KMS-11 (cell line): ENCODE data around the gene CCNF.
"Not testable (repeated sequence)": the region's sequence is repeated elsewhere in the genome, so short reads cannot be mapped to it uniquely, and the experiment has no call there.

ENCODE experiments used
- H2AFZ ChIP-seq: fragments of 200-600 bp; sonication (generic); 2 replicates; pipeline ENCODE4 v1.6.1; 2016; ENCODE audit warnings: antibody characterized with exemption, mixed run types, low read depth
- H3K27ac ChIP-seq: fragments of 200-600 bp; sonication (generic); 2 replicates; pipeline ENCODE4 v1.6.1; 2016; ENCODE audit warnings: mild to moderate bottlenecking, mixed run types
- H3K27me3 ChIP-seq: fragments of 200-600 bp; sonication (generic); 2 replicates; pipeline ENCODE4 v1.6.1; 2017; ENCODE audit warnings: mild to moderate bottlenecking, low read depth, mixed run types, moderate library complexity; ENCODE audit not compliant: insufficient read depth
- H3K36me3 ChIP-seq: fragments of 200-600 bp; sonication (generic); 2 replicates; pipeline ENCODE4 v1.6.1; 2017; ENCODE audit warnings: mild to moderate bottlenecking, mixed run types; ENCODE audit not compliant: insufficient read depth
- H3K4me1 ChIP-seq: fragments of 200-600 bp; sonication (generic); 2 replicates; pipeline ENCODE4 v1.6.1; 2016; ENCODE audit warnings: mild to moderate bottlenecking, low read depth, mixed run types; ENCODE audit not compliant: poor library complexity, severe bottlenecking
- H3K4me2 ChIP-seq: fragments of 200-600 bp; sonication (generic); 2 replicates; pipeline ENCODE4 v1.7.0; 2016; ENCODE audit warnings: mild to moderate bottlenecking, mixed run types
- H3K4me3 ChIP-seq: fragments of 200-600 bp; sonication (generic); IDR thresholded peaks from 2 replicates; pipeline ENCODE4 v1.6.1; 2017; ENCODE audit warnings: low read depth, low read length, mixed read lengths; ENCODE audit not compliant: insufficient read depth
- H3K79me2 ChIP-seq: fragments of 200-600 bp; sonication (generic); 2 replicates; pipeline ENCODE4 v1.6.1; 2016; ENCODE audit warnings: low read depth, mixed run types; ENCODE audit not compliant: insufficient read depth
- H3K9ac ChIP-seq: fragments of 200-600 bp; sonication (generic); 2 replicates; pipeline ENCODE4 v1.6.1; 2016; ENCODE audit warnings: mild to moderate bottlenecking, mixed run types
- H4K20me1 ChIP-seq: fragments of 200-600 bp; sonication (generic); 2 replicates; pipeline ENCODE4 v1.6.1; 2016; ENCODE audit warnings: mild to moderate bottlenecking, mixed run types; ENCODE audit not compliant: insufficient read depth
- CTCF ChIP-seq: fragments of 200-600 bp; sonication (generic); conservative IDR thresholded peaks from 2 replicates; pipeline ENCODE4 v1.6.1; 2017; ENCODE audit warnings: low read depth, mild to moderate bottlenecking, antibody characterized with exemption, low read length, moderate library complexity, mixed read lengths

Gene CCNF

DNA sequence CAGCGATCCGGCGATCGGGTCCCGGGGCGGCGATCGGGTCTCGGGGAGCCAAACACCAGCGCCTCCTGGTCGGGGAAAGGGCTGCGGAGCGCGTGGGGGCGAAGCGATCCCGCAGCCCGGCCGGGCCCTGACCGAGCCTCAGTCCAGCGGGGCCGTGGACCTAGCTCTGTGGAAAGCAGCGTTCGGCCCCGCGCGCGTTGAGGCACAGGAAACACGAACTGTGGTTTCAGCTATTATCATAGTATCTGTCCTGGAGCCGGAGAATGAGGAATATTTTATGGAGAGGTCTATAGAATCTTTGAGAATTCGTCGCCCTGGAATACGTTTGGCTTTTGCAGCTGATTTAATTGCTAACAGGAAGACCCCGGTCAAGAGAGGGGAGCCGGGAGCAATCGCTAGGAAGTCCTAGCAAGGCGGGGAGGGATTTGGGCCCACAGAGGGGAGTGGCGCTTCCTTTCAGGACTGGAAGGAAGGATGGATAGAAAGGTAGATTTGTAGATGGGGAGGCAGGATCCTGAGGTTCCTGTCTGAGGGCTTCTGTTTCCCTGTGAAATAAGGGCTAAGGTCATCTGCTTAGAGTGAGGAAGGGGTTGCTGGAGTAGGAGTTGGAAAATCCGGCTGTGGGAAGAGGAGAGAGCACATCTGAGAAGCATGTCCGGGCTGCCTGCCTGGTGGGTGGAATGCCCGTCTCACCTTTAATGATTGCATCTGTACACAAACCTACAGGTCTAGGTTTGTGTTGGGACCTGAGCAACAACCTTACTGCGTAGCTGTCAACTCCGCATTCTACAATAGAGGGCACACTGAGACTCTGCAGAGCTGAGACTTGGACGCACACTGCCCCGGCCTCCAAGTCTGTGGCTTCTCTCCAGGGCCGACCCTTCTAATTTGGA lies 770 bp downstream of the CCNF start:
- Histone ChIP-seq H3K9ac (peak overlapping the region; percentile 55; the same call in 1 of the 2 replicates), H3K36me3 (peaks cover 15% of the 10 kb centered on the region; the same call in 1 of the 2 replicates), H3K27ac (no peak overlapping the region), H3K27me3 (no peaks in the 10 kb centered on the region), H3K4me3 (peak overlapping the region; percentile 41), H3K79me2 (peaks cover 22% of the 10 kb centered on the region), H3K4me1 (peaks cover 17% of the 10 kb centered on the region), H4K20me1 (no peaks in the 10 kb centered on the region), H3K4me2 (peak overlapping the region; percentile 98), H2AFZ (peak overlapping the region; percentile 43)
- TF ChIP-seq CTCF = 0 out of 2 replicates have a peak, but pooled peaks have one; percentile 4

DNA sequence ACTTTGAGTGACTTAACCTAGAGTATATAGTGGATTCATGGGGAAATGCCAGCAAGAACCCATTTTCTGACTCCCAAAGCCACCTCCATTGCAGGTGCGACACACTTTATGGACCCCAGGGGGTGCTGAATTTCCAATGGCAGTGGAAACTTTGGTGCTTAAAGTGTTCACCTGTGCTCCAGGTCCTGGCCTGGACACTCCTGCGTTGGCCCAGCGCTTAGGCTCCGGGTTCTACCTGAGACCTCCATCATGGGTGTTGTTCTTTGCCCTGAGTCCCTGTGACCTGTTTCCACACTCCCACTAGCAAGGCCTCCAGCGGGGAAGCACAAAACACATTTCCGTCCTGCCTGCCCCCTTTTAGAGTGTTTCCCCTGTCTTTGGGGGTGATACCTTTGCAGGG lies 3.0 kb downstream of the CCNF start:
- Histone ChIP-seq H2AFZ (no peak overlapping the region), H3K9ac (no peak overlapping the region), H3K79me2 (peaks cover 22% of the 10 kb centered on the region), H3K4me1 (peaks cover 17% of the 10 kb centered on the region), H3K4me3 (no peak overlapping the region), H3K36me3 (peaks cover 15% of the 10 kb centered on the region; the same call in 1 of the 2 replicates), H3K27me3 (no peaks in the 10 kb centered on the region), H3K27ac (no peak overlapping the region), H4K20me1 (no peaks in the 10 kb centered on the region), H3K4me2 (no peak overlapping the region)
- peak; percentile 24; the same call in 1 of the 2 replicates for TF ChIP-seq CTCF

- Histone ChIP-seq H3K36me3 (peaks cover 15% of the 10 kb centered on the region; the same call in 1 of the 2 replicates), H3K27me3 (no peaks in the 10 kb centered on the region), H3K4me3 (no peak overlapping the region), H3K9ac (no peak overlapping the region), H3K27ac (no peak overlapping the region), H3K79me2 (peaks cover 22% of the 10 kb centered on the region), H3K4me1 (peaks cover 17% of the 10 kb centered on the region), H3K4me2 (no peak overlapping the region), H2AFZ (no peak overlapping the region), H4K20me1 (no peaks in the 10 kb centered on the region)
- no peak for TF ChIP-seq CTCF
Observed at GRCh38 chr16:2432801-2433505, 3.7 kb downstream of the CCNF start.

DNA sequence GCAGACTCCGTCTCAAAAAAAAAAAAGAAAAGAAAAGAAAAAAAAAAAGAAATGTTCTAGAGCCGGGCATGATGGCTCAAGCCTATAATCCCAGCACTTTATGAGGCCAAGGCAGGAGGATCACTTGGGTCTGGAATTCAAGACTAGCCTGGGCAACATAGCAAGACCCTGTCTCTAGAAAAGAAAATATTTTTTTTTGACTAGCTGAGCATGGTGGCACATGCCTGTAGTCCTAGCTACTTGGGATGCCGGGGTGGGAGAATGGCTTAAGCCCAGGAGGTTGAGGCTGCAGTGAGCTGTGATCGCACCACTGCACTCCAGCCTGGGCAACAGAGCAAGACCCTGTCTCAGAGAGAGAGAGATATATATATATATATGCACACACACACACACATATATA lies 6.0 kb downstream of the CCNF start:
- peaks cover 15% of the 10 kb centered on the region; the same call in 1 of the 2 replicates for H3K36me3 ChIP-seq
- H4K20me1 ChIP-seq, H3K9ac ChIP-seq, H3K4me3 ChIP-seq, H3K4me2 ChIP-seq, H3K4me1 ChIP-seq, H3K27ac ChIP-seq, H3K27me3 ChIP-seq, H2AFZ ChIP-seq: not testable (repeated sequence)
- peaks cover 13% of the 10 kb centered on the region for H3K79me2 ChIP-seq
